ENCODE measurements around the gene TRMT10B.

Gene TRMT10B, protein sequence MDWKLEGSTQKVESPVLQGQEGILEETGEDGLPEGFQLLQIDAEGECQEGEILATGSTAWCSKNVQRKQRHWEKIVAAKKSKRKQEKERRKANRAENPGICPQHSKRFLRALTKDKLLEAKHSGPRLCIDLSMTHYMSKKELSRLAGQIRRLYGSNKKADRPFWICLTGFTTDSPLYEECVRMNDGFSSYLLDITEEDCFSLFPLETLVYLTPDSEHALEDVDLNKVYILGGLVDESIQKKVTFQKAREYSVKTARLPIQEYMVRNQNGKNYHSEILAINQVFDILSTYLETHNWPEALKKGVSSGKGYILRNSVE

GRCh38 chr9:37753489-37754190 is at the start of gene TRMT10B:
TRMT10B (plus strand) TSS chr9:37753805; CDS start chr9:37761932, 8,127 bp downstream.
- intact Hi-C loops (cut with DNase I), result no loop called here

GRCh38 chr9:37705787-37706186 is 47.8 kb upstream of the TRMT10B start:
- no peak for DNase-seq
- intact Hi-C loops (cut with DNase I), result no loop called here

More at GRCh38 chr9:37753489-37754190, at the start of gene TRMT10B:
- DNase-seq, result peak; percentile 53 to 93 (median 69)

GRCh38 chr9:37706290-37706689 is 47.3 kb upstream of the TRMT10B start:
- intact Hi-C loops (cut with DNase I), result no loop called here

GRCh38 chr9:37707748-37708147 is 45.9 kb upstream of the TRMT10B start:
- intact Hi-C loops (cut with DNase I), result no loop called here

More at GRCh38 chr9:37706290-37706689, 47.3 kb upstream of the TRMT10B start:
- DNase-seq, result no peak

GRCh38 chr9:37710046-37710445 is 43.6 kb upstream of the TRMT10B start:
- intact Hi-C loops (cut with DNase I), result no loop called here
- no peak for DNase-seq

More at GRCh38 chr9:37707748-37708147, 45.9 kb upstream of the TRMT10B start:
- DNase-seq, result no peak

DNA sequence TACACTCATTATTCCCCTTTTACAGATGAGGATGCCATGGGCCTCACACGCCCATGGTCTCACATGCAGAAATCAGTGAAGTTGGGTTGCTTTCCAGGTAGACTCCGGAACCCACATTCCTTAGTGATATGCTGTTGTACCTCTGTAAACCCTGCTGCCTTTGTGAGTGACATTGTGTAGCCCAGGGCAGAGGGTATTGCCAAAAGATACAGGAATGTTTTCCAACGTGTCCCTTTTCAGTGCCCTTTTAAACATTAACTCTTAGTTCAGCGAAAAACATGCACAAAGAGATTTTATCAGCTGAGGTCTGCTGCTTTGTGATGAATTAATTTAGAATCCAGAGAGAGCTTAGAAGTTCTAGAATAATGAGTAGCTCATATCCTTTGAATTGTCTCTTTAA is 38.3 kb upstream of the TRMT10B start:
- DNase-seq, result no peak
- intact Hi-C loops (cut with DNase I), result no loop called here

DNA sequence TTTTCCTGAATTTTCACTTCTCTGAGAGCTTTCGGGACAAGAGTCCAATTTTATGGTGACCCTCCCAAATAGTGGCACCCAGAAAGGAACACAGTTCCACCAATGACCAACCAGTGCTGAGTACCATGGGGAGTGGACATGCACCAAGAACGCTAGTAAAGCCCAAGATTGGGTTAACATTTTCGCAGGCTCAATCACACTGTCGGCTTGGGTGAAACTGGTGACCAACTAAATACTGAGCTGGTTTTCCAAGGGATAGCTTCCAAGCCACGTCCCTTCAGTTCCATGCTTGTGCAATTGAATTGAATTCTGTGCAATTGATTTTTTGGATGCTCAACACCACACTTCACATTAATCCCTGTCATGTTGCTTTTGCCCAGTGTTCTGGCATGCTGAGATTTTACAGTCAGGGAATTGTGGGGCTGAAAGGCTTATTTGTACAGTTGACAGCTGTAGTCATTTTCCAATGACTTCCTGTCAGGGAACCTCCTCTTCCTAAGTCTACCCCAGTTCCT is 37.6 kb upstream of the TRMT10B start:
- no peak for DNase-seq
- intact Hi-C loops (cut with DNase I), result no loop called here

DNA sequence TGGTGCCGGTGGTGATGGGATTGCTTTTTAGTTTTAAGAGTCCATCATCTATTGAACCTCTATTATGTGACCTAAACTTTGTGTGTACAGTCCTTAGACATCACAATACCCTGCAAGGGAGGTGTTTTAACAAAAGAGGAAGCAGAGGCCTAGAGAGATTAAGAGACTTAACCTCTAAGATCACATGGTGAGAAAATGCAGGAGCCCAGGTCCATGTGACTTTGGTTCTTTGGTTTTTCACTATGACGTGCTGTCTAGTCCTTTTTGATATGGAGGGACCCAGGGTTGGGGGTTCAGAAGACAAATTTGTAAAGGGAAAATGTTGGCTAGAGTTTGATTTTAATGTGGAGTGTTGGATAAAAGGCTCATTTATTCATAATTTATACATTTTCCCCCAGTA is 34.1 kb upstream of the TRMT10B start:
- DNase-seq, result no peak
- intact Hi-C loops (cut with DNase I), result no loop called here

- intact Hi-C loops (cut with DNase I), result no loop called here
- no peak for DNase-seq
These were observed 26.6 kb upstream of the TRMT10B start for GRCh38 chr9:37727013-37727412.

DNA sequence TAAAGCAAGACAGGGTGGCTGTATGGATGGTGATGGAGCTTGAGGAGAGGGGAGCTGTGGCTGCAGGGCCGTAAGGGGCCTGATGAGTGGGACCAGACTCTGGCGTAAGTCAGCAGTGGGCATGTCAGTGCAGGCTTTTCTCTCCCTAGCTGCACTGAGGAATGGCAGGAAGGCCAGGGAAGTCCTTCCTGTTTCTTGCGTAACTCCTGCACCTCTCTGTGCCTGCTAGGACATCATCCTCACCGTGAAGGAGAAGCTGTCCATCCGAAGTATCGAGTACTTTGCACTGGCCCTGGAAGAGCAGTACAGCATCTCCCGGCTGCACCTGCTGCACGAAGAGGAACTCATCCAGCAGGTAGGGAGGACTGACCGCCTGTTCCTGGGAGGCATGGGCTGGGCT is 24.1 kb upstream of the TRMT10B start:
- no peak for DNase-seq
- intact Hi-C loops (cut with DNase I), result no loop called here

GRCh38 chr9:37730256-37730655 is 23.3 kb upstream of the TRMT10B start:
- intact Hi-C loops (cut with DNase I), result loop anchor here (10.0 kb wide), 1 partner anchor 55 kb away; no protein-coding TSS in a partner anchor
- no peak for DNase-seq

GRCh38 chr9:37730839-37731238 is 22.8 kb upstream of the TRMT10B start:
- intact Hi-C loops (cut with DNase I), result loop anchor here (10.0 kb wide), 1 partner anchor 56 kb away; no protein-coding TSS in a partner anchor
- DNase-seq, result no peak

DNA sequence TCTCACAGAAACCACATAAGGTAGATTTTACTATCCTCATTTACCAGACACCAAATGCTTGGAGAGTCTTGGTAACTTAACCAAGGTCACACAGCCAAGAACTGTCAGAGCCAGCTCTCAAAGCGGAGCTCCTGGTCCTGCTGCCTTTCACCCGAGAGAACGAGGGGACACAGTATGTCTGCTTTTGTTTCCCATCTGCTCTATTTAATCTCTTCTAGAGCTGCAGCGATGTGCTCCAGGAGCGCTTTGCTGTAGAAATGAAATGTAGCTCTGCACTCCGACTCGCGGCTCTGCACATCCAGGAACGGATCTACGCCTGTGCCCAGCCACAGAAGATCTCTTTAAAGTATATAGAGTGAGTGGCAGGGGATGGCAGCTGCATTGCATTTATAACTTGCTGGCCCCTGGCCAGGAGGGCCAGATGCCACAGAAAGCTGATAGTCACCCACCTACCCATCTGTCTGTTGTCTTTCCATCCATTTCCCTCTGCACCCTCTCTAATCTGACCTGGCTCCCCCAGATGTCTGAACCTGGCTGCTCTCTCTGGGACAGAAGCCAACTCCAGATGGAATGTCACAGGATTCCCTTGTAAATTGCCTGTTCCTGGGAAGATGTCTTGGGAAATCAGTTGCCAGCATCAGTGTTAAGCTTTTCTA is 21.4 kb upstream of the TRMT10B start:
- intact Hi-C loops (cut with DNase I), result loop anchor here (10.0 kb wide), 1 partner anchor 57 kb away; no protein-coding TSS in a partner anchor
- peak in 3 of 10 donors; percentile 19 to 52 (median 23) for DNase-seq

GRCh38 chr9:37732952-37733351 is 20.7 kb upstream of the TRMT10B start:
- intact Hi-C loops (cut with DNase I), result loop anchor here (10.0 kb wide), 1 partner anchor 58 kb away; no protein-coding TSS in a partner anchor
- DNase-seq, result no peak

DNA sequence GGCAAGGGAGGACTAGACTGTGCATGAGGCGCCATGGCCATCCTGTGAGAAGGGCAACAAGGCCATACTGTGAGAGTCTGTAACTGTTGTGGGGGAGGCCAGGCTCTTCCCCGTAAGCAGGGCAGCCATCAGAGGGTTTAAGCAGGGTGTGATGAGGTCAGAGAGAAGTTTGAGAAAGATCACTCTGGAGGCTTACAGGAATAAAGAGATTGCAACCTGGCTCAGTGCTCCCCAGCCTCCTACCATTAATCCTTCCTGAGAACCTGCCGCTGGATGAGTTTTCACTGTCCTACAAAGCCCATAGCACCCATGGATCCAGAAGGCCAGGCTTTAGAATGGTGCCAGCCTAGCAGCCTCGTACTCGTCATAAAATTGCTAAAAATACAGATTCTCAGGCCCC is 14.4 kb upstream of the TRMT10B start:
- intact Hi-C loops (cut with DNase I), result loop anchor here (10.0 kb wide), 1 partner anchor 64 kb away; no protein-coding TSS in a partner anchor
- no peak for DNase-seq

GRCh38 chr9:37740128-37740527 is 13.5 kb upstream of the TRMT10B start:
- intact Hi-C loops (cut with DNase I), result no loop called here

DNA sequence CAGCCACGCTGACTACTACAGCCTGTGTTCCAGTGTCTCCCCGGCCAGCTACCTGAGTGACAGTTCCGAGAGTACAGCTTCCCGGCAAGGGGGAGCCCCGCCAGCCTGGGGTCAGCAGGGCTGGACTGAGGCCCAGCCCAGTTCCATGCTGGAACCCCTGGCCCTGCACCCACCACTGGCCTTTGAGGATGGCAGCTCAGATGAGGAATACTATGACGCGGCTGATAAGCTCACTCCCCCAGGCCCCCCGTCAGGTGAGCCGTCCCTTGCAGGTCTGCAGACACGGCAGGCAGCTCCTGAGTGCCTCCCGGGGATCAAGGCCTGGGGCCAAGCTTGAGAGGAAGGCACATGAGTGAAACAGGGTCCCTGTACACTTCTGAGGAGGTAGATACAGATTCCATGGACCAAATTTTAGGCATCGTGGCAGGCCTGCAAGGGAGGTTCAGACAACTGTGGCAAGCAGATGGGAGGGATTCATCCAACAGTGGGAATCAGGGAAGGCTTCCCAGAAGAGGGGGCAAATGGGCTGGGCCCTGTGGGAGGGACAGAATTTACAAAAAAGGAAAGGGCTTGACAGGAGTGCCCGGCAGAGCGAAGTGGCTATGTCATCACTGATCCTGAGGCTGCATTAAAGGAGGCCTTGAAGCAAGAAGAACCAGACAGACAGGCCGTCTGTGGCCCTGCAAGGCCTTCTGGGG is 12.8 kb upstream of the TRMT10B start:
- intact Hi-C loops (cut with DNase I), result no loop called here
- no peak for DNase-seq

More at GRCh38 chr9:37740128-37740527, 13.5 kb upstream of the TRMT10B start:
- peak in 1 of 10 donors; percentile 84 for DNase-seq

DNA sequence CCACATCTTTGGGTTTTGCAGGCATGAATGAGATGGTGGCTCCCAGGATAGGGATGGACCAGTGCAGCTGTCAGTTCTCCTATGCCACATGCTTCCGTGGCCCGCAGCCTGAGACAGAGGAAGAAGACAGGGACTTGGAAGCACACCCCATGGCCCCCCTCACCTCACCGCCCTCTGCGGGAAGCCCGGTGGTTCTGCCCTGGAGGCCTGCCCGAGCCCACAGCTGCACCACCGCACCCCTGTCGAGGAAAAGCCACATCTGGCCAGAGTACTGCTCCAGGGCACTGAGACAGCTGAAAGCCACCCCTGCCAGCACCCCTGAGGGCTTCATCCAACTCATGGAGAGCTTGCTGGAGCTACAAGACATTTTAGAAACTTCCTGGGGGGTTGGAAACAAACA is 7.6 kb upstream of the TRMT10B start:
- intact Hi-C loops (cut with DNase I), result loop anchor here (5.0 kb wide), 1 partner anchor 164 kb away; no protein-coding TSS in a partner anchor
- peak in 1 of 10 donors; percentile 66 for DNase-seq

GRCh38 chr9:37746448-37747270 is 6.9 kb upstream of the TRMT10B start:
- DNase-seq, result peak in 1 of 10 donors; percentile 83
- intact Hi-C loops (cut with DNase I), result loop anchor here (5.0 kb wide), 1 partner anchor 164 kb away; no protein-coding TSS in a partner anchor

All from posterior cingulate gyrus (tissue), 11 donors.